Measurements from ENCODE around the gene CWF19L2. TPM values are rescaled to one million over a fixed set of nuclear protein-coding genes. Genes with fewer than 3 reads are reported as not detected.
"Not testable (repeated sequence)": the region's sequence is repeated elsewhere in the genome, so short reads cannot be mapped to it uniquely, and the experiment has no call there.

Gene CWF19L2
- total RNA-seq, 1 donor from 2014 or later = 14.8 TPM

DNA sequence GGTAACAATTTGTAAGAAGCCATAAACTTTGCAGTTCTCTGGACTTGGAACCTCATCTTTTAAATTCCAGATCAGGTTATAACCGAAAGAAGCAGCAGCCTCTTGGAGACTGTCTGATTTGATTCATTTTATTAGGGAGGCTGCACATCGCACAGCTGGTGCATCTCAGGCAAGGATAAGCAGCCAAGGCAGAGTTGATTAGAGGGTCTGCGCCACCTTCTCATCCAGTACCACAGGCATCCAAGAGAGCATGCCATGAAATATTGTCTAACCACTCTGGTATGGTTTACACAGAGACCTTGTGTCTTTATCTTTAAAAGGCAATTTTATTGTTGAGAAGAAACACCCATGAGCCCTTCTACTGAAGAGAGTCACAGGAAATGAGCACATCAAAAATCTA, 16.2 kb upstream of the CWF19L2 start:
- no peak for DNase-seq (ENCODE audit: low read depth, low spot score)
- no peaks in the 10 kb centered on the region for H3K4me1 Mint-ChIP-seq
- H3K36me3 Mint-ChIP-seq (ENCODE audit: low read depth) = no peaks in the 10 kb centered on the region
- H3K27me3 Mint-ChIP-seq (ENCODE audit: low read depth) = peaks cover 70% of the 10 kb centered on the region
- H3K4me3 Mint-ChIP-seq = no peak overlapping the region
- TF ChIP-seq, protein P1, sequence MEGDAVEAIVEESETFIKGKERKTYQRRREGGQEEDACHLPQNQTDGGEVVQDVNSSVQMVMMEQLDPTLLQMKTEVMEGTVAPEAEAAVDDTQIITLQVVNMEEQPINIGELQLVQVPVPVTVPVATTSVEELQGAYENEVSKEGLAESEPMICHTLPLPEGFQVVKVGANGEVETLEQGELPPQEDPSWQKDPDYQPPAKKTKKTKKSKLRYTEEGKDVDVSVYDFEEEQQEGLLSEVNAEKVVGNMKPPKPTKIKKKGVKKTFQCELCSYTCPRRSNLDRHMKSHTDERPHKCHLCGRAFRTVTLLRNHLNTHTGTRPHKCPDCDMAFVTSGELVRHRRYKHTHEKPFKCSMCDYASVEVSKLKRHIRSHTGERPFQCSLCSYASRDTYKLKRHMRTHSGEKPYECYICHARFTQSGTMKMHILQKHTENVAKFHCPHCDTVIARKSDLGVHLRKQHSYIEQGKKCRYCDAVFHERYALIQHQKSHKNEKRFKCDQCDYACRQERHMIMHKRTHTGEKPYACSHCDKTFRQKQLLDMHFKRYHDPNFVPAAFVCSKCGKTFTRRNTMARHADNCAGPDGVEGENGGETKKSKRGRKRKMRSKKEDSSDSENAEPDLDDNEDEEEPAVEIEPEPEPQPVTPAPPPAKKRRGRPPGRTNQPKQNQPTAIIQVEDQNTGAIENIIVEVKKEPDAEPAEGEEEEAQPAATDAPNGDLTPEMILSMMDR (conservative IDR thresholded peaks at IDR 0.05) = no peak
- no peaks in the 10 kb centered on the region for H3K9me3 Mint-ChIP-seq
- no peak overlapping the region for H3K27ac Mint-ChIP-seq (ENCODE audit: unreplicated experiment)

DNA sequence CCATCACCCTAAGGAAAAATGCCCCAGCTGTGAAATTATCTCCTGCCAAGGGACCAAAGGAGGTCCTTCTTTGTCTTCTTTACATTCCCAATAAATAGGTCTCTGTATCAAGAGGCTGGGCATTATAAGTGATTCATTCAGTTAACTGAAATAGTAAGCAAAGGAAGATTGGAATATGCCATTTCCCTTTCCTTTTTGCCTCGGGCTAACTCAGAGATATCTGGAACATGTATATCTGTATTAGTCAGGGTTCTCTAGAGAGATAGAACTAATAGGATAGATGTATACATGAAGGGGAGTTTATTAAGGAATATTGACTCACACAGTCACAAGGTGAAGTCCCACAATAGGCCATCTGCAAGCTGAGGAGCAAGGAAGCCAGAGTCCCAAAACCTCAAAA, 15.3 kb upstream of the CWF19L2 start:
- peaks cover 71% of the 10 kb centered on the region for H3K27me3 Mint-ChIP-seq (ENCODE audit: low read depth)
- H3K4me3 Mint-ChIP-seq = no peak overlapping the region
- H3K9me3 Mint-ChIP-seq = no peaks in the 10 kb centered on the region
- no peaks in the 10 kb centered on the region for H3K36me3 Mint-ChIP-seq (ENCODE audit: low read depth)
- no peak for DNase-seq (ENCODE audit: low read depth, low spot score)
- H3K4me1 Mint-ChIP-seq = no peaks in the 10 kb centered on the region
- H3K27ac Mint-ChIP-seq (ENCODE audit: unreplicated experiment) = no peak overlapping the region
- TF ChIP-seq, protein P1 (conservative IDR thresholded peaks at IDR 0.05) = no peak

DNA sequence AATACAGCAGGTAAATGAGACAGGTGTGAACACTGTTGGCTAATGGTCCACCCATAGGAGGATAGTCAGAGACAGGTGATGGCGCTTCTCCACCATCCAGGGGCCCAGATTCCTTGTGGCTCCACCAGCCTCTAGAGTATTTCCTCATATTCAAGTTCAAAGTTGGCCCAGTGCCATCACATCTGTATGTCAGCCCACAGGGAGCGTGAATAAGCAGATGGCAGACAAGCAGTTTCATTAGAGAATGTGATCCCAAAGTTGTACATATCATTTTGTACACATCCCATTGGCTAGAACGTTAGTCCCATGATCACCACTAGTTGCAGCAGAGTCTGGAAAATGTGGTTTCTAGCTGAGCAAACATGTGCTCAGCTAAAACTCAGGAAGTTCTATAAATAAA, 11.0 kb upstream of the CWF19L2 start:
- Mint-ChIP-seq H3K36me3 (ENCODE audit: low read depth) (no peaks in the 10 kb centered on the region), H3K9me3 (peaks cover 4% of the 10 kb centered on the region), H3K27me3 (ENCODE audit: low read depth) (peaks cover 79% of the 10 kb centered on the region), H3K27ac (ENCODE audit: unreplicated experiment) (no peak overlapping the region), H3K4me1 (no peaks in the 10 kb centered on the region), H3K4me3 (no peak overlapping the region)
- DNase-seq (ENCODE audit: low read depth, low spot score) = no peak
- TF ChIP-seq, protein P1 (conservative IDR thresholded peaks at IDR 0.05) = no peak

- Mint-ChIP-seq H3K36me3 (ENCODE audit: low read depth) (peaks cover 2% of the 10 kb centered on the region), H3K4me1 (no peaks in the 10 kb centered on the region), H3K27ac (ENCODE audit: unreplicated experiment) (no peak overlapping the region), H3K9me3 (peaks cover 9% of the 10 kb centered on the region), H3K27me3 (ENCODE audit: low read depth) (peaks cover 86% of the 10 kb centered on the region), H3K4me3 (no peak overlapping the region)
- TF ChIP-seq, protein P1 (conservative IDR thresholded peaks at IDR 0.05) = no peak
- DNase-seq (ENCODE audit: low read depth, low spot score) = no peak
Measured at GRCh38 chr11:107467696-107468095, 10.1 kb upstream of the CWF19L2 start.

GRCh38 chr11:107466275-107466866, 8.7 kb upstream of the CWF19L2 start:
- H3K27ac Mint-ChIP-seq (ENCODE audit: unreplicated experiment); H3K36me3 Mint-ChIP-seq (ENCODE audit: low read depth); H3K9me3 Mint-ChIP-seq; DNase-seq (ENCODE audit: low read depth, low spot score); H3K4me3 Mint-ChIP-seq; H3K4me1 Mint-ChIP-seq: not testable (repeated sequence)
- peaks cover 89% of the 10 kb centered on the region for H3K27me3 Mint-ChIP-seq (ENCODE audit: low read depth)

- Mint-ChIP-seq H3K27ac (ENCODE audit: unreplicated experiment) (peak overlapping the region; percentile 88), H3K4me3 (peak overlapping the region; percentile 92), H3K9me3 (no peaks in the 10 kb centered on the region), H3K27me3 (ENCODE audit: low read depth) (peaks cover 25% of the 10 kb centered on the region), H3K36me3 (ENCODE audit: low read depth) (no peaks in the 10 kb centered on the region), H3K4me1 (peaks cover 25% of the 10 kb centered on the region)
- TF ChIP-seq, protein P1 (conservative IDR thresholded peaks at IDR 0.05) = no peak
- no peak for DNase-seq (ENCODE audit: low read depth, low spot score)
Measured at GRCh38 chr11:107457205-107457557, 444 bp downstream of the CWF19L2 start.
